MM.1S (cell line): ENCODE data around the gene POFUT2.

Source experiments
- EZH2 ChIP-seq: fragments of 300-600 bp; sonication (generic); optimal IDR thresholded peaks from 2 replicates; pipeline ENCODE3; 2017; ENCODE audit warnings: low read depth, mild to moderate bottlenecking, antibody characterized with exemption, low read length, mixed read lengths
- EZH2phosphoT487 ChIP-seq: fragments of 300-600 bp; sonication (generic); IDR thresholded peaks from 2 replicates; pipeline ENCODE4 v1.6.1; 2018; ENCODE audit warnings: antibody characterized with exemption, low read length
- TF ChIP-seq, protein P1 (sequence below): fragments of 300-600 bp; sonication (generic); IDR thresholded peaks from 2 replicates; pipeline ENCODE4 v1.5.1; 2016; ENCODE audit warnings: antibody characterized with exemption, low read length, mixed read lengths

DNA sequence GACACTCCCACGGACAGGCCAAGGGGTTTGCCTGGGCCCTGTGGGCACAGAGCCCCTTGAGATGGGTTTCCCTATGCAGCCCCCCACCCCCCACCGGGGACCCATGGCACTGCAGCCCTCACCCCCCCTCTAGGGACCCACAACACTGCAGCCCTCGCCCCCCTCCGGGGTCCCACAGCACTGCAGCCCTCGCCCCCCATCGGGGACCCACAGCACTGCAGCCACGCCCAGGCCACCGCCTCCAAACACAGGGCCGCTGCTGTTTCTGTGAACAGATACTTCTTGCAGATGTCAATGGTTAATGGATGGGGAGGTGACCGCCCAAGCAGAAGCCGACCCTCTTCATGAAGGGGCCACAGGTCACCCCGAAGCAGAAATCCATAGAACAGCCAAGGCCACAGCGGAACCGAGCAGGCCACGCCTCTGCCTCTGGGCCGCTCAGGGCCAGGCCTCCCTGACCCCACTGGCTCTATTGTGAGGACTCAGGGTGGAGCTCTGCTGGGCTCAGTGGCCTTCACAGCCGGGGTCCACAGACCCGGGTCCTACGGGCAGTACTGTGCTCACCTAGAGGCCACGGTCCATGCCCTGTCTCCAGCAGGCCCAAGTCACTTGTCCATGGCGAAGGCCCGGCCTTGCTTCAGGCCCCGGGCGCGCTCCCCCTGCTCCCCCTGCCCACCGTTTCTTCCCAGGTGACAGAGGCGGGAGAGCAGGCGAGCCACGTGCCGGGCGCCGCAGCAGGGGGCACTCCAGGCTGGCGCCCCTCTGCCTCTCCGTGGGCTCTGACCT is 4.1 kb upstream of the POFUT2 start:
- TF ChIP-seq, protein P1, sequence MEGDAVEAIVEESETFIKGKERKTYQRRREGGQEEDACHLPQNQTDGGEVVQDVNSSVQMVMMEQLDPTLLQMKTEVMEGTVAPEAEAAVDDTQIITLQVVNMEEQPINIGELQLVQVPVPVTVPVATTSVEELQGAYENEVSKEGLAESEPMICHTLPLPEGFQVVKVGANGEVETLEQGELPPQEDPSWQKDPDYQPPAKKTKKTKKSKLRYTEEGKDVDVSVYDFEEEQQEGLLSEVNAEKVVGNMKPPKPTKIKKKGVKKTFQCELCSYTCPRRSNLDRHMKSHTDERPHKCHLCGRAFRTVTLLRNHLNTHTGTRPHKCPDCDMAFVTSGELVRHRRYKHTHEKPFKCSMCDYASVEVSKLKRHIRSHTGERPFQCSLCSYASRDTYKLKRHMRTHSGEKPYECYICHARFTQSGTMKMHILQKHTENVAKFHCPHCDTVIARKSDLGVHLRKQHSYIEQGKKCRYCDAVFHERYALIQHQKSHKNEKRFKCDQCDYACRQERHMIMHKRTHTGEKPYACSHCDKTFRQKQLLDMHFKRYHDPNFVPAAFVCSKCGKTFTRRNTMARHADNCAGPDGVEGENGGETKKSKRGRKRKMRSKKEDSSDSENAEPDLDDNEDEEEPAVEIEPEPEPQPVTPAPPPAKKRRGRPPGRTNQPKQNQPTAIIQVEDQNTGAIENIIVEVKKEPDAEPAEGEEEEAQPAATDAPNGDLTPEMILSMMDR, result peak; percentile 18
- TF ChIP-seq EZH2, result no peak
- TF ChIP-seq EZH2phosphoT487, result no peak
